GM12875 (cell line): ENCODE measurements around the gene SPPL3.

Experiments used
- H3K4me3 ChIP-seq: one replicate; pipeline ENCODE4 v1.5.1; 2011; ENCODE audit warnings: low read depth, low read length, control low read depth
- TF ChIP-seq, protein P1 (sequence below): IDR thresholded peaks from 2 replicates; pipeline ENCODE4 v1.5.1; 2011; ENCODE audit warnings: low read depth, mild to moderate bottlenecking, control low read depth, inconsistent platforms, low read length, moderate library complexity, borderline replicate concordance; ENCODE audit not compliant: insufficient read depth

The SPPL3 gene

DNA sequence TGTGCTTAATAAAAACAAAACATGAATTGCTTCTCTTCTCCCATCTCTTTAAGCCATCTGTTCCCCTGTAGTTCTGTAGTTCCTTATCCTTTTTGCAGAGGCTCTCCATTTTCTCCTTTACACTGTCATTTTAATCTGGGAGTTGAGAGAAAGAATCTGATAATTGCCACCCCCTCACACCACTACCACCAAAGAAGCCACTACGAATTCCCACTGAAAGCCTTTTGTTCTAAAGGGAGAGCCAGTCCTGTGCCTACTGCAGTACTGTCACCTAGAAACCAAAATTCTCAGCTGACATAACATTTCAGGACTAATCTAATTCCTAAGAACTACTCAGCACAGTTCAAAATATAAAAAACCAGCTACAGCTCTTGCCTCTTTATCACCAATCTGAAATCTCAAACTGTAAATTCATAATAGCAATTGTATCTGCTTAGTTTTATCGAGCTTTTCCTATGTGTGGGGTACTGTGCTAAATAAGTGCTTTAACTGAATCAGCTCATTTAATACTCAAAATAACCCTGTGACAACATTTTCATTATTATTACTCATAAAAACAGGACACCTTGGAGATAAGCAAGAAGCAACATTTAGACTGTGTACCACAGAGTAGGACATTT lies 72.4 kb downstream of the SPPL3 start:
- no peak overlapping the region for H3K4me3 ChIP-seq

DNA sequence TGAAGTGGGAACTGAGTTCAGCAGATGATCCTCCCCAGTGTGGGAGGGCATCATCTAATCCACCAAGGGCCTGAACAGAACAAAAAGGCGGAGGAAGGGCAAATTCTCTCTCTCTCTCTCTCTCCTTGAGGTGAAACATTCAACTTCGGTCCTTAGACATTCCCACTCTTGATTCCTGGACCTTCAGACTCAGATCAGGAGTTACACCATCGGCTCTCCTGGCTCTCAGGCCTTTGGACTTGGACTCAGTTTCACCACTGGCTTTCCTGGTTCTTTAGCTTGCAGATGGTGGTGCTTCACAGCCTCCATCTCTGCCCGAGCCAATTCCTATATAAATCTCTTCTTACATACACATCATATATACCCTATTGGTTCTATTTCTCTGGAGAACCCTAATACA lies 73.2 kb downstream of the SPPL3 start:
- no peak overlapping the region for H3K4me3 ChIP-seq
- TF ChIP-seq, protein P1, sequence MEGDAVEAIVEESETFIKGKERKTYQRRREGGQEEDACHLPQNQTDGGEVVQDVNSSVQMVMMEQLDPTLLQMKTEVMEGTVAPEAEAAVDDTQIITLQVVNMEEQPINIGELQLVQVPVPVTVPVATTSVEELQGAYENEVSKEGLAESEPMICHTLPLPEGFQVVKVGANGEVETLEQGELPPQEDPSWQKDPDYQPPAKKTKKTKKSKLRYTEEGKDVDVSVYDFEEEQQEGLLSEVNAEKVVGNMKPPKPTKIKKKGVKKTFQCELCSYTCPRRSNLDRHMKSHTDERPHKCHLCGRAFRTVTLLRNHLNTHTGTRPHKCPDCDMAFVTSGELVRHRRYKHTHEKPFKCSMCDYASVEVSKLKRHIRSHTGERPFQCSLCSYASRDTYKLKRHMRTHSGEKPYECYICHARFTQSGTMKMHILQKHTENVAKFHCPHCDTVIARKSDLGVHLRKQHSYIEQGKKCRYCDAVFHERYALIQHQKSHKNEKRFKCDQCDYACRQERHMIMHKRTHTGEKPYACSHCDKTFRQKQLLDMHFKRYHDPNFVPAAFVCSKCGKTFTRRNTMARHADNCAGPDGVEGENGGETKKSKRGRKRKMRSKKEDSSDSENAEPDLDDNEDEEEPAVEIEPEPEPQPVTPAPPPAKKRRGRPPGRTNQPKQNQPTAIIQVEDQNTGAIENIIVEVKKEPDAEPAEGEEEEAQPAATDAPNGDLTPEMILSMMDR = no peak

More for the DNA sequence above, 72.4 kb downstream of the SPPL3 start:
- TF ChIP-seq, protein P1 = no peak

DNA sequence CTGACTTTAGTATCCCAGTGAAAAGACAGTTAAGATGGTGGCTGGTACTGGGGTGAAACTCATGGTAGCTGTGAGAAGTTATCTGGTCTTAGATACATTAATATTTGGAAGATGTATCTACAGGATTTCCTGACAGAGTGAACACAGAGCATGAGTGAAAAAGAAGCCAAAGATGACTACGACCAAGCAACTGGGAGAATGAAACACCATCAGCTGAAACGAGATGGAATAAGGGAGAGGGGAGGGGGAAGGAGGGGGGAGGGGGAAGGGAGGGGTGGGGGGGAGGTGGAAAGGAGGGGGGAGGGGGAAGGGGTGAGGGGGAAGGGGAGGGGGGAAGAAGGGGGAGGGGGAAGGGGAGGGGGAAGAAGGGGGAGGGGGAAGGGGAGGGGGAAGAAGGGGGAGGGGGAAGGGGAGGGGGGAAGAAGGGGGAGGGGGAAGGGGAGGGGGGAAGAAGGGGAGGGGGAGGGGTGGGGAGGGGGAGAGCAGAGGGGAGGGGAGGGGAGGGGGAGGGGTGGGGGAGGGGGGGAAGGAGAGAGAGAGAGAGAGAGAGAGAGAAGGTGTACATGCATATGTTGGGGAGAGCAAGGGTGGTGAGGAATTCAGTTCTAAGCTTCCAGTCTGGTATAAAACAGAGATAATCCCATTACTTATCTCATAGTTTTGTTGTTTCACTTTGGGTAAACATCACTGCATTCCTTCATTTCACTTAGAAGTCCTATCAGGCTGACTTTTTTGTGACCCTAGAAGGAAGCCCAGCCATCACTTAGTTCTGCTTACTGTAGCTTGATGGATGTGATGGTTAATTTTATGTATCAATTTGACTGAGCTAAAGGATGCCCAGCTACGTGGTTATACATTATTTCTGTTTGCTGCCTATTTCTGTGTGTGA lies 73.9 kb downstream of the SPPL3 start:
- TF ChIP-seq, protein P1 = no peak

DNA sequence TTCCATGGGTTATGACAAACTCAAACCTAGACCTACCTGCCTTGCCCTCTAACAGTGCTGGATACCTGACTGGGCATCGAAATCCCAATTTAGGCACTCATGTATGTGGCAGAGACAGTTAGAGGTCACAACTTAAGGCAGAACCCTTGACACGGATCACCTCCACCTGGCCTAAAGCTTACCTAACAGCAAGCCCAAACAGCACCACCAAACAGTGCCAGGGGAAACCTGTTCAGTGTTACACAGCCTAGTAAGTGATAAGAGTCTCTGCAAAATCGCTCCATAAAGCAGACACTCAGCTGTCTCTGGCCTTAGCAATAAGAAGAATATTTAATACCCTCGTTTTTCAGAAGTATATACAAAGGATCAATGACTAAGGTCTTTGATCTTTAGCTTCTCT lies 77.8 kb downstream of the SPPL3 start:
- no peak overlapping the region for H3K4me3 ChIP-seq
- TF ChIP-seq, protein P1 = no peak

More for the DNA sequence above, 73.9 kb downstream of the SPPL3 start:
- H3K4me3 ChIP-seq = no peak overlapping the region

- TF ChIP-seq, protein P1 = no peak
- no peak overlapping the region for H3K4me3 ChIP-seq
Measured at GRCh38 chr12:120825337-120825736, 78.8 kb downstream of the SPPL3 start.

GRCh38 chr12:120822832-120823503 lies 81.2 kb downstream of the SPPL3 start:
- TF ChIP-seq, protein P1 = no peak
- H3K4me3 ChIP-seq = no peak overlapping the region
